HG03439 (cell line): Measurements from ENCODE around the gene BRI3BP.
"Not testable (repeated sequence)": the region's sequence is repeated elsewhere in the genome, so short reads cannot be mapped to it uniquely, and the experiment has no call there.

Source experiments
- ATAC-seq: cut with Tn5 transposase; IDR thresholded peaks from one replicate; pipeline ENCODE4 v1.9.1; 2021; ENCODE audit warnings: mild to moderate bottlenecking, moderate library complexity; ENCODE audit not compliant: unreplicated experiment

The BRI3BP gene

DNA sequence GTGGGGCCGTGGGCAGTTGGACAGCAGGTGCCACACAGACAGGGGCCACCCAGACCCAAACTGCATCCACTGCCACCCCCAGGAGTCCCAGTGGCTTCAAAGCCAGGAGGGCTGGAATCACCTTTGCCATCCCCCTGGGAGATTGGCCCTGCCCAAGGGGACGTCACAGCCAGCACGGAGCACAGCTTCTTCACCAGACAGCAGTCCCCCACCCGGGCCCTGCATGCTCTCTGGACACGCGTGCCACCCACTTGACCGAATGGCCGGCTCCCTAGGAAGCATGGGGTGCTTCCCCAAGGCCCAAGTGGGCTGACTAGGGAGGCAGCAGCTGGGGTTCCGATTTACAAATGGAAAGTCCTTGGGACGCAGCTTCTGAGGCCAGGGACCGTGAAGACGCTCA lies 21.8 kb upstream of the BRI3BP start:
- no peak for ATAC-seq

DNA sequence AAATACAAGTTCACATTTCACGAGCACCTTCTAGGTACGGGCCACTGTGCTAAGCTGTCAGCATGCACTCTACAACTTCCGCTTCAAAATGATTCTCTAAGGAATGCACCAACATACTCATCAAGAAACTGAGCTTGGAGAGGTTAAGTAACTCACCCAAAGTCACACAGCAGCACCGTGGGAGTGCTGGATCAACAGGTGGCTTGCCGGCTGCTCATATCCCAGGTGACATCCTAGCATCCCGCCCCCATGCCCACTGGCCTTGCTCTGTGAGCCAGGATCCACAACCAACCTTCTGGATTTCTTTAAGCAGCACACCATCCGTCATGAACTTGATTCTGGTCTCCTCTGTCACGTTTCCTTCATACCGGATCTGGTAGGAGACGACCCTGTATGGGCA lies 21.2 kb upstream of the BRI3BP start:
- no peak for ATAC-seq

DNA sequence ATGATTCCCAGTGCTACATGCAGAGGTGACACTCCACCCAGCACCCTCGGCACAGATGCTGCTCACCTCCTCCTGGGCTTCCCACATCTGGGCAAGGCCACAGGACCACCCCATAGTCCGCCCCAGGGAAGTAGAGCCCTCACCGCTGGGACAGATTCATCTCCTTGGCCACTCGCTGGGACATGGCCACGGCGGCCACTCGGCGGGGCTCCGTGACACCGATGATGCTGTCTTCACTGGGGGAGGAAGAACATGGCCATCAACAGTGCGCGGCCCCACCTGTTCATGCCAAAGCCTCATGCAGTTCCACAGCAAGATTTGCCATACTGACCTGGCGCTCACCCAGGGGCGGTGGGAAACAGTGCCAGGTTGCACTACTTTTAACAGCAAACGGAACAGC lies 18.2 kb upstream of the BRI3BP start:
- ATAC-seq = no peak

DNA sequence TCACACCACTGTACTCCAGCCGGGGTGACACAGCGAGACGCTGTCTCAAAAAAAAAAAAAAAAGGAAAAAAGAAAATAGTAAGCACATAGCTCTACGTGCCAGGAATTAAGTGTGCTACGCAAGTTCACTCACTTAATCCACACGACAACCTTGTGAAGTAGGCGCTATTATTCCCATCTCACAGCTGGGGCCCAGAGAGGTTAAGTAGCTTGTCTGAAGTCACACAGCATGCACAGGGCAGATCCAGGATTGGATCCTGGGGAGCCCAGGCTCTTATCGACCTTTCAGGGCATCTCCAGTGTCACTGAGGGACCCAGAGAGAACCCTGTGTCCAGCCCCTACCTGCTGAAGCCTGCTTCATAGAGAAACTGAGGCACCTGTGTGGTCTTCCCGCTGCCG lies 16.4 kb upstream of the BRI3BP start:
- ATAC-seq = no peak

DNA sequence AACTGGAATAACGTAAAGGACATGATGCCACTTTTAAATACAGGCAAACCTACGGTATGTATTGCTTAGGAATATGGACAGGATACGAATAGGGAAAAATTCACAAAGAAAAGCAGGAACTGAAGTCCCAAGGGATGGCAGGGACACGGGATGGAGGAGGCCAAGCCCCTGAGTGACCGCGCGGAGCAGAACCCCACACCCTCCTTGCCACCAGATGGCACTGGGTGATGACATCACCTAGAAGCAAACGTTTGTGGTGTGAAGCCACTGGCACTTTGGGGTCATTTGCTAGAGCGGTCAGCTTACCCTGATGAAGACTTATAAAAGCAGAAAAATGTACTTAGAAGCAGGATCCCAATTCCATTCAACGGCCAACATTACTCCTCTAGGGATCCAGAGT lies 13.9 kb upstream of the BRI3BP start:
- no peak for ATAC-seq

DNA sequence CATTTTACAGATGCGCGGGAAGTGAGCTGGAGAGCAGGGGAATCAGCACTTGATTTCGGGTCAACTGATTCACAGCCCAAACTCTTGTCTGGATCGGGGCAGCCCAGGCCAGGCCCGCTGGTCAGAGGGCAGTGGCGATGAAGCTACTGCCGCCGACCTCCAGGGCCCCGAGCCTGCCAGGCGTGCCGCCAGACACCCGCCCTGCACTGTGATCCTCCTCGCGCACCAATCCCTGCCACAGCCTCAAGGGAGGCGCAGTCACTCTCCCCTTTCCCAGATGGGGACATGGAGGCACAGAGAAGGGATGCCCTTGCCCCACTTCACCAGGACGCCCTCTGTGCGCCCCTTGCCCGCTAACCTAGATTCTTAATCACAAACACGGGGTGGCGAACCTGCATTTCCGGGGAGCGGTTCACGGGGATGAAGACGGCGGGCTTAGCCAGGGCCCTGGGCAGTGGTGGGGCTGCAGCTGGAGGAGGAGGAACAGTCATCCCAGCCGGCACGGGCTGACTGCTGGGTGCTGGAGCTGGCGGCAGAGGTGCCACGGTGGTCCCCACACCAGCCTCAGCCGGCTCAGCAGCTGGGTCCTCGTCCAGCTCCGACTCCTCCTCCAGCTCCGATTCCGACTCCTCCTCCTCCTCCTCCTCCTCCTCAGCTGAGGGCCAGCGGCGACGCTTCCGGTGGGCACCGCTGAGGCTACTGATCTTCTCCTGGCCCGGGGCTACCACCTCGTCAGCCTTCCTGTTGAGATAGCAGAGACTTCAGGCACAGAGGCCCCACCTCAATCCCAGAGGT lies 13.2 kb upstream of the BRI3BP start:
- ATAC-seq = no peak

DNA sequence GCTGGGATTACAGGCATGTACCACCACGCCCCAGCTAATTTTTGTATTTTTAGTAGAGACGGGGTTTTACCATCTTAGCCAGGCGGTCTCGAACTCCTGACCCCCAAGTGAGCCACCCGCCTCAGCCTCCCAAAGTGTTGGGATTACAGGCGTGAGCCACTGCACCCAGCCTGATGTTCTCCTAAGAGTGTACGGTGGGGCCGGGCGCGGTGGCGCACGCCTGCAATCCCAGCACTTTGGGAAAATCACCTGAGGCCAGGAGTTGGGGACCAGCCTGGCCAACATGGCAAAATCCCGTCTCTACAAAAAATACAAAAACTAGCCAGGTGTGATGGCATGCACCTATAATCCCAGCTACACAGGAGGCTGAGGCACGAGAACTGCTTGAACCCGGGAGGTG lies 6.6 kb upstream of the BRI3BP start:
- ATAC-seq = not testable (repeated sequence)

DNA sequence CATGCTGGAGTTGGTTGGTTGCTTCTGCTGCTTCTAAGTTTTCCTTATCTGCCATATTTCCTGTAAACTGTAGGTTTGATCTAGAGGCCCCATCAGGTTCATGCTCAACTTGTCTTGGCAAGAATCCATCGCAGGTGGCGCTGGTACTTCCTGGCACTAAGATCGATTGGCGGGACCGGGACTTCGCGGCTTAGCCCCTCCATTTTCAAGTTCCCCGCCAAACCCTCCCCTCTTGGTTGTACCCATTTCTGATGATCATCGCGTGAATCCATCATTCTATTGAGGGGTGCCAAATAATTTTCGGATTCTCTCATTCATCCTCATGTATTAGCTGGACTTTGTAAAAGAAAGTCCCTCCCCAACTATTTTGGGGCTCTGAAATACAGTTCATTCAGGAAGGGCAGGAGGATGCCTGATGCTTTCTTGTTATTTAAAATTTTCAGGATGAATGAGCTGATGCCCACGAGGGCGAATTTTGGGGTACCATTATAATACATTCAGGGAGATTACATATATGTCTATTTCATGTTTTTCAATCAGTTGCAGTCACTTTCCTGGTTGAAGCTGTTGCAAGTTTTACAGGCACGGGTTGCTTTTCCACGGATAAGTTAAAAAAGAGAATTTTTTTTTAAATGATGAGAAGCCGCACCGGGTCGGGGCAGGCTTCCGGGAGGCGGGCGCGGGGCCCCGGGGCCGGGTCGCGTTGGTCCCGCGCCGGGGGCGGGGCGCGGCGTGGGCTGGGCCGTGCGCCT lies 395 bp upstream of the BRI3BP start:
- peak; percentile 34 for ATAC-seq

DNA sequence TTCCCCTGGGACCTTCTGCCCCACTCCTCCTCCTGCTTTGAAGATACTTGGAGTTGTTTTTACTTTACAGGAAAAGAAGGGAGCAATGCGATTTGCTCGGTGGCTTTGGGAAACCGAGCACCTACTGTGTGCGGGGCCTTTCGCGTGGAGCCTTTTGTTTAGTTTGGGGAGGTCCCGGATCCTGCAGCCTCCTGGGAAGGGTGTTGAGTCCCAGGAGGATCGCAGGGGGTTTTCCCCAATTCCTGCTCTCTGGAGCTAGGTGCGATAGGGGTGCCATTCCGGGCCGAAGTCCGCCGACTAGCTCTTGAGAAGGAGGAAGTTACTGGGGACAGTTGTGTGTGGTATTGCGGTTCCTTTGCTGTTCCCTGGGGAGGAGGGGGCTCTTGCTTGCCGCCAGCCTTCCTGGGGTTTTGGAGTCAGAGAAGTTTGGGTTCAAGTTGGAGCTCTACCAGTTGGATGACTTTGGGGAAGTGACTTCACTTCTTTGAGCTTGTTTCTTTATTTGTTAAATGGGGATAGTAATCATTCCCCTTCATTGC lies 1.1 kb downstream of the BRI3BP start:
- ATAC-seq = no peak

DNA sequence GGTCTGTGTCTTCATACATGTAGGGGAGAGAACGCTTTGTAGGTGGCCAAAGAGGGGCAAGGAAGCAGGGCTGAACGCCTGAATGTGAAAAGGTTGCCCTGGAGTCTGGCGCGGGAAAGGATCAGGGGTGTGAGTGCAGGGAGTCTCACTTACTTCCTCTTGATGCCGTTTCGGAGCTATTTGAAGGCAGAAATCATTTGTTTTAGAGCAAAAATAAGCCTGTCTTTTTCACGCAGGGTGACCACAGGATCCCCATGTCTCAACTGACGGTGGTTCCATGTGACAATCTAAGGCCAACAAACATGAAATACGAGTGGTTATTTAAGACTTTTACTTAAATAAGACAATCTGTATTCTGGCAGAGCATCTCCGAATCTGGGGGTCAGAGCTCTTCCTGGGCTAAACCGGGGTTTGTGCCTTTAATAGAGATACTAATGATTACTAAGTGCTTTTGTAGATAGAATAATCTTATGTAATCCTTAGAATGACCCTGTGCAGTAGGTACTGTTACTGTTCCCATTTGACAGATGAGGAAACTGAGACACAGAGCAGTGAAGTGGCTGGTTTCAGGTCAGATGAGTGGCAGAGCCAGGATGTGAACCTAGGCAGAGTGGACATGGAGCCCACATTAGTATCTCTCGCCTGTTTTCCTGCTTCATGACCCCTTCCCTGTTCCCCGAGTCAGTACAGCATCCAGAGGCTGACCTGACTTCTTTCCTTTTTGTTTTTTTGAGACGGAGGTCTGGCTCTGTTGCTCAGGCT lies 1.9 kb downstream of the BRI3BP start:
- ATAC-seq = no peak

DNA sequence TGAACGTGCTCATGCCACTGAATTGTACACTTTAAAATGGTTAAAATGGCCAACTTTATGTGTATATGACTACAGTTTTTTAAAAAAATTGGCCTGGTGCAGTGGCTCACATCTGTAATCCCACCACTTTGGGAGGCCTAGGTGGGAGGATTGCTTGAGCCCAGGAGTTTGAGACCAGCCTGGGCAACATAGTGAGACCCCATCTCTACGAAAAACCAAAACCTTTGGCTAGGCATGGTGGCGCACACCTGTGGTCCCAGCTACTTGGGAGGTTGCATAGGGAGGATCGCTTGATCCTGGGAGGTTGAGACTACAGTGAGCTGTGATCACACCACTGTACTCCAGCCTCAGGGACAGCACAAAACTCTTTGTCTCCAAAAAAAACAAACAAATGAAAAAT lies 5.3 kb downstream of the BRI3BP start:
- no peak for ATAC-seq

DNA sequence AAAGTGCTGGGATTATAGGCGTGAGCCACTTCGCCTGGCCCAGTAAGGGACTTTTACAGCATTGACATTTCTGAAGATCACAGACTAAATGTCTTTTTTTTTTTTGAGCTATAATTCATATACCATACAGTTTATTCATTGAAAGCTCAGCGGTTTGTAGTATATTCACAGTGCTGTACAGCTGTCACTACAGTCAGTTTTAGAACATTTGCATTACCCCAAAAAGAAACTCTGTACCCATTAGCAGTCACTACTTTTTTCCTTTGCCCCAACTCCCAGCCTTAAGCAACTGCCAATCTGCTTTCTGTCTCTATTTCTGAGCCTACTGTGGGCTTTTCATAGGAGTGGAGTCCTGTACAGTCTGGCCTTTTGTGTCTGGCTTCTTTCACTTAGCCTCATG lies 8.2 kb downstream of the BRI3BP start:
- no peak for ATAC-seq

DNA sequence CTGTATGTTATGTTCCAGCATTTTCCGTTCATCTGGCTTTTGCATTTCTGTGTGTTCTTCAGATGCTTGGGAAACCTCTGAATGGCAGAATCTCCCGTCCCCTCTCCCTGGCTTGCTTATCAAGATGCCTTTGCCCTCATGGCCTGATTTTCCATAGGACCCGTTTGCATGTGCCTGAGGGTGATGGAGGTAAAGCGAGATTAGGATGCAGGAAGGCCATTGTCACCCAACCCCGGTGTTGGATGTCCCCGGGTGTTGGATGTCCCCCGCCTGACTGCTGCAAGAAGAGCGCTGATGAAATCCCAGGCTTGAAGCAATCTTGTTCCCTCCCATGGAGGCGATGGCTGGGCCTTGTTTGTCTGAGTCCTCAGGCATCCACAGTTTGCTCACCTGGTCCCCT lies 9.6 kb downstream of the BRI3BP start:
- ATAC-seq = no peak

DNA sequence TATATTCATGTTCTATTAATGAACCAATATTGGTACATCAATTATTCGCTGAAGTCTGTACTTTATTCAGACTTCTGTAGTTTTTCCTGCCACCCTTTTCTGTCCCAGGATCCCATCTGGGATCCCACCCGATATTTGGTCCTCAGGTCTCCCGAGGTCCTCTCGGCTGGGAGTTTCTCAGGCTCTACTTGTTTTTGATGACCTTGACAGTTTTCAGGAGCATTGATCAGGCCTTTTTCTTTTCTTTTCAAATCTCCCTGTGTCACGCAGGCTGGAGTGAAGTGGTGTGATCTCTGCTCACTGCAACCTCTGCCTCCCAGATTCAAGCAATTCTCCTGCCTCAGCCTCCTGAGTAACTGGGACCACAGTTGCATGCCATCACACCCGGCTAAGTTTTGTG lies 11.2 kb downstream of the BRI3BP start:
- ATAC-seq = no peak

DNA sequence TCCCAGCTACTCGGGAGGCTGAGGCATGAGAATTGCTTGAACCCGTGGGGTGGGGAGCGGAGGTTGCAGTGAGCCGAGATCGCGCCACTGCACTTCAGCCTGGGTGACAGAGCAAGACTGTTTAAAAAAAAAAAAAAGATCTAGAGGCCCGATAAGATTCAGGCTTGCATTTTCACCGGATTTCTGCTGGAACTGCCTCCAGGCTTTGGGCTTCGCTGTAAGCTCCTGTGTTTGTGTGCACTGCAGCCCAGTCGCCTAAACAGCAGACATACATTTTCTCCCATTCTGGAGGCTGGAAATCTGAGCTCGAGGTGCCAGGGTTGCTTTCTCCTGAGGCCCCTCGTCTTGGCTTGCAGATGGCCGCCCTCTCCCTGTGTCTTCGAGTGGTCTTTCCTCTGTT lies 12.2 kb downstream of the BRI3BP start:
- ATAC-seq = no peak

DNA sequence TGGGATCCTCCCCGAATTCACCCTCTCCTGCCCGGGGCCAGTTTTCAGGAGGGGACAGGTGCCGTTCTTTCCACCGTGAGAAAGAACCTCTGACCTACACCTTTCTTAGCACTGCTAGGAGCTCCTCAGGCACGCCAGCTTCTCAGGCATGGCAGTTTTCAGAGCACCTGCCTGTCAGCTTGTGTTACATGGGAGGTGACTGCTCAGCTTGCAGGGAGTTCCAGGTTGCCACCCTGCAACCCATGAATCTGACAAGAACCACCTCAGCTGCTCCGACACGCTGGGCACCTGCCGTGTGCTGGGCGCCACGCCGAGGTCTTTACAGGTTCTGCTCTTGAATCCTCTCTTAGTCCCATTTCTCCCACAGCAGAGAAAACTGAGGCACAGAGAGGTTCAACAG lies 12.9 kb downstream of the BRI3BP start:
- ATAC-seq = no peak

DNA sequence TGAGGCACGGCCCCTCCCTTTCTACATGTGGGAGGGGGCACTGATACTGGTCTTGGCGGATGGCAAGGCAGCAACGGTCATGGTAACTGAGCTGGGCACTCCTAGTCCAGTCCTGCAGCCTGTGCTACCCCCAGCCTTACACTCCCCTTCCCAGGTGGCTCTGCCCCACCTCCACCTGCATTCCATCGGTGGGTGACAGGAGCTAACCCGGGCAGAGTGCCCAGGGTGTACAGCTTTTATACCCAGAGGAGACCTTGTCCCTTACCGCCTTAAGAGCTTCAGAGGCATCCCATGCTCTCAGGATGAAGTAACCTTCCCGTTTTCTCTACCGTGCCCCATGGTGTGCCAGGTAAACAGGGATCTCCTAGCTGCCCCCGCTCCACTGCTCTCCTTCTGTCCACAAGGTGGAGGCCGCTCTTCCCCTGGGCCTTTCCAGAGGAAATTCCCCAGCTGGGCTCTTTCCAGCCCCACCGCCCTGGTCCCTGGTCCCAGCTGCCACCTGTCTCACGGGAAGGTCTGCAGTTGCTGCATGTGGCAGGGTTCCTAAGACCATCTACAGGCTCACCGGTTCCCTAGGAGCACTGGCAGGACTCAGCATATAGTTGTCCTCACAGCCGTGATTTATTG lies 20.5 kb downstream of the BRI3BP start:
- no peak for ATAC-seq

DNA sequence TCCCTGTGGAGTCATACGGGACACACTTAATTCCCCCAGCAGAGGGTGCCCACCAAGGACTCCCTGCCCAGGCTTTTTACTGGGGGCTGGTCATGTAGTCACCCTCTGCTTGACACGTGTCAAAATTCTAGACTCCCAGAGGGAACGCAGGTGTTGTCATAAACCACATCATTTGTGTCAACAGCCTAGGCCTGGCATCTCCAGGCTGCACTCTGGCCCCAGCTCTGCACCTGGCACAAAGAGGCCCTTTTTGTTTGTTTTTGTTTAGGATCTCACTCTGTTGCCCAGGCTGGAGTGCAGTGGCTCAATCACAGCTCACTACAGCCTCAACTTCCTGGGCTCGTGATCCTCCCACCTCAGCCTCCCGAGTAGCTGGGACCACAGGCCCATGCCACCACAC lies 21.1 kb downstream of the BRI3BP start:
- no peak for ATAC-seq

DNA sequence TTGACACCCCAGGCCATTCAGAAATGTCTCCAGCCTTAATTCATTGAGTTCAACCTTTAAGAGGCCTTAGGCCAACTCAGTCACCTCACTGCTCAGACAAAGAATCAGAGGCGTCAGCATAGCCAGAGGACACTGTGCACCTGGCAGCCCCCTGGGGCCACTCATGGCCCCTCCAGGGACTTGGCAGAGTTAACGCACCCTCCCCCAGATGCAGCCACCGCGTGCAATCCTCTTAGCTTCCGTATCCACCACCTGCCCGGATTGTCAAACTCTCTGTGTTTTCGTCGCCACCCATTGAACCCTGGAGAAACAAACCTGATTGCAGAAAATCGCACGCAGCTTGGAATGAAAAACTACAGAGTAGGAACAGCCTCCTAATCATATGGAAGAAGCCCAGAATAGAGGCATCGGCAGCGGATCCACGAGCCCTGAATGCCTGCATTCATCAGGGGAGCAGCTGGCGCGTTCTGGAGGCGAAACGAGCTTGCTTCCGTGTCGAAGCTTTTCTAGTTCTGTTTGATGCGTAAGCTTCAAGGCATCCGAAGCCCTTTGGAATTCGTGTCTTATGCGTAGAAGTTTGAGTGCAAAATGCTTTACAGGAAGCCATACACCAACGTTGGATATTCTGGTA lies 22.4 kb downstream of the BRI3BP start:
- ATAC-seq = no peak

DNA sequence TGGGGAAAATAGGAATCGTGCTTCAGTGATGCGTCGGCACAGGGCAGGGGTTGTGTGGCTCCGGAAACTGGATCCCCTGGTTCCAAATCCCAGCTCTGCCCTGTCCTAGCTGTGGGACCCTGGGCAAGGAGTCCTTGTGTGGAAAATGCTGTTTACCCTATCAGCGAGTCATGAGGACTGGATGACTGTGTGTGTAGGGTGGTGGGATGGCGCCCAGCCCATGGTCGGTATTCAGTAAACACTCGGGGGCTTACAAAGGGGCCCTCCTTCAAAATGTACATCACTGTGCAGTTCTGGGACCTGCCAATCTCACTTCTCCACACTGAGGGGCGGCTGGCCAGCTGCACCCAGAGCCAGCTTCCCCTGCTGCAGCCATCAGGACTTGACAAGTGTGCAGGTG lies 24.4 kb downstream of the BRI3BP start:
- ATAC-seq = no peak

DNA sequence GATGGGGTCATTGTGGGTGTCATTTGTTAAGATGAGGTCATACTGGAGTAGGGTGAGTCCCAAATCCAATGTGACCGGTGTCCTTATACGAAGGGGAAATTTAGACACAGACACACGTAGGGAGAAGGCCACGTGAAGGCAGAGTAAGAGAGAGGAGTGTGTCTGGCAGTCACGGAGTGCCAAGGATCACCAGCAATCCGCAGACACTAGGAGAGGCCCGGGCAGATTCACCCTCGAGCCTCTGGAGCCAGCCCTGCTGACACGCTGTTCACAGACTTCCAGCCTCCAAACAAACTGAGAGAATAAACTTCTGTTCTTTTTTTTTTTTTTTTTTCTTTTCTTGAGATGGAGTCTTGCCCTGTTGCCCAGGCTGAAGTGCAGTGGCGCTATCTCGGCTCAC lies 24.9 kb downstream of the BRI3BP start:
- ATAC-seq = no peak
